ENCODE data around the gene CHD5.

The CHD5 gene

GRCh38 chr1:6151291-6151822 is 28.8 kb downstream of the CHD5 start:
- DNase-seq: no peak

GRCh38 chr1:6150006-6150938 is 29.8 kb downstream of the CHD5 start:
- no peak for DNase-seq

- no peak for DNase-seq
Observed at GRCh38 chr1:6149597-6149996, 30.5 kb downstream of the CHD5 start.

GRCh38 chr1:6148497-6149241 is 31.5 kb downstream of the CHD5 start:
- DNase-seq: peak; percentile 24

GRCh38 chr1:6145864-6146410 is 34.2 kb downstream of the CHD5 start:
- no peak for DNase-seq

- DNase-seq: no peak
Observed at GRCh38 chr1:6145396-6145750, 34.7 kb downstream of the CHD5 start.

- DNase-seq: no peak
Observed at GRCh38 chr1:6144647-6145395, 35.3 kb downstream of the CHD5 start.

GRCh38 chr1:6144175-6144574 is 35.9 kb downstream of the CHD5 start:
- DNase-seq: no peak

- DNase-seq: no peak
Observed at GRCh38 chr1:6143395-6143794, 36.7 kb downstream of the CHD5 start.

- DNase-seq: no peak
Observed at GRCh38 chr1:6142734-6143133, 37.4 kb downstream of the CHD5 start.

GRCh38 chr1:6142036-6142621 is 38.0 kb downstream of the CHD5 start:
- DNase-seq: no peak

GRCh38 chr1:6141592-6141991 is 38.5 kb downstream of the CHD5 start:
- DNase-seq: peak; percentile 28

- no peak for DNase-seq
Observed at GRCh38 chr1:6140413-6140812, 39.7 kb downstream of the CHD5 start.

GRCh38 chr1:6137758-6138157 is 42.4 kb downstream of the CHD5 start:
- no peak for DNase-seq

GRCh38 chr1:6136516-6137220 is 43.5 kb downstream of the CHD5 start:
- DNase-seq: no peak

- DNase-seq: no peak
Observed at GRCh38 chr1:6134741-6135510, 45.2 kb downstream of the CHD5 start.

GRCh38 chr1:6134206-6134605 is 45.9 kb downstream of the CHD5 start:
- DNase-seq: no peak

- no peak for DNase-seq
Observed at GRCh38 chr1:6133146-6133895, 46.8 kb downstream of the CHD5 start.

- DNase-seq: no peak
Observed at GRCh38 chr1:6131561-6131960, 48.6 kb downstream of the CHD5 start.

GRCh38 chr1:6130596-6130995 is 49.5 kb downstream of the CHD5 start:
- DNase-seq: no peak

Data from DMS153 (cell line).